HEK293 (cell line): Measurements from ENCODE around the gene HS3ST3A1.

Experiments used
- CTCF ChIP-seq: fragments of 450-650 bp; formaldehyde crosslinking; IDR thresholded peaks from 2 replicates; pipeline ENCODE4 v1.5.1; 2016; ENCODE audit warnings: missing biosample characterization, missing genetic modification characterization
- ZBTB48 ChIP-seq: fragments of 450-650 bp; formaldehyde crosslinking; IDR thresholded peaks from 2 replicates; pipeline ENCODE4 v1.5.1; 2016; ENCODE audit warnings: missing biosample characterization, missing genetic modification characterization
- ZEB2 ChIP-seq: fragments of 450-650 bp; formaldehyde crosslinking; IDR thresholded peaks from 2 replicates; pipeline ENCODE4 v1.5.1; 2016; ENCODE audit warnings: missing biosample characterization, missing genetic modification characterization
- ZFP41 ChIP-seq: fragments of 450-650 bp; formaldehyde crosslinking; IDR thresholded peaks from 2 replicates; pipeline ENCODE4 v1.5.1; 2016; ENCODE audit warnings: missing biosample characterization, missing genetic modification characterization, borderline replicate concordance
- ZNF138 ChIP-seq: fragments of 450-650 bp; formaldehyde crosslinking; IDR thresholded peaks from 2 replicates; pipeline ENCODE4 v1.5.1; 2016; ENCODE audit warnings: missing biosample characterization, missing genetic modification characterization, borderline replicate concordance
- ZNF274 ChIP-seq, 2 experiments: fragments of 200-500 bp in 1 of 2; fragments of 450-650 bp in 1 of 2; sonication (Bioruptor generic) in 1 of 2; formaldehyde crosslinking in 1 of 2; IDR thresholded peaks; 2 replicates each; pipeline versions ENCODE4 v1.5.1 to v1.6.1; 2014 to 2016; ENCODE audit warnings: borderline replicate concordance in 1 of 2, inconsistent platforms in 1 of 2, low read length in 1 of 2, missing biosample characterization in 1 of 2, missing genetic modification characterization in 1 of 2
- ZNF488 ChIP-seq: fragments of 450-650 bp; formaldehyde crosslinking; IDR thresholded peaks from 2 replicates; pipeline ENCODE4 v1.5.1; 2016; ENCODE audit warnings: missing biosample characterization, missing genetic modification characterization
- ZNF610 ChIP-seq: fragments of 450-650 bp; formaldehyde crosslinking; IDR thresholded peaks from 2 replicates; pipeline ENCODE4 v1.5.1; 2016; ENCODE audit warnings: missing biosample characterization, missing genetic modification characterization, borderline replicate concordance
- ZNF777 ChIP-seq: fragments of 450-650 bp; formaldehyde crosslinking; IDR thresholded peaks from 2 replicates; pipeline ENCODE4 v1.5.1; 2017; ENCODE audit warnings: missing biosample characterization, missing genetic modification characterization, borderline replicate concordance
- ZNF830 ChIP-seq: fragments of 450-650 bp; IDR thresholded peaks from 2 replicates; pipeline ENCODE4 v1.5.0; 2018; ENCODE audit warnings: missing biosample characterization, missing genetic modification characterization, low read depth, mild to moderate bottlenecking, moderate library complexity
- TF ChIP-seq, protein P1 (sequence below): fragments of 450-650 bp; formaldehyde crosslinking; IDR thresholded peaks from 2 replicates; pipeline ENCODE4 v1.5.1; 2016; ENCODE audit warnings: missing biosample characterization, missing genetic modification characterization

DNA sequence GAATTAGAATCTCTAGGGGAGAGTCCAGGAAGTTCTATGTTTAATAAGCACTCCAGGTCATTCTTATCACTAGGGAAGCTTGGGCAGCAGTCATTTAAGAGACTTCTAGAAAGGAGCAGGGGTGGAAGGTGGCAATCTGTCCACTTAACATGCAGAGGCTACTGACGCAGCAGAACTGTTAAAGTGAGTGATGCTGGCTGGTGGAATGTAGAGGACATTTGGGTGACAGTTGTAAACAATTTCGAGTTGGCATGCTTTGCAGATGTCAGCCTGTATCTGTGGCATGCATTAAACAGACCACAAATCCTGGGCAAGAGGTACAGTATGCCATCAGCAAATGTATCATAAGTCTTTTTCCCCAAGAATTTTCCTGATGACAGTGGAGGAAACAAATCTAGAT lies 40.5 kb upstream of the HS3ST3A1 start:
- TF ChIP-seq ZFP41 (tag by site-specific recombination) (no peak), CTCF (tag by site-specific recombination) (no peak), ZNF610 (no peak), ZEB2 (no peak), ZNF777 (no peak), ZNF138 (tag by site-specific recombination) (no peak), ZNF274 (IDR thresholded peaks at IDR 0.05; ENCODE audit: low read length) (no peak), ZNF274 (tag by site-specific recombination; IDR thresholded peaks at IDR 0.05; ENCODE audit: borderline replicate concordance) (no peak), ZNF488 (no peak), ZNF830 (tag by site-specific recombination) (no peak), ZBTB48 (tag by site-specific recombination) (no peak)
- TF ChIP-seq, protein P1, sequence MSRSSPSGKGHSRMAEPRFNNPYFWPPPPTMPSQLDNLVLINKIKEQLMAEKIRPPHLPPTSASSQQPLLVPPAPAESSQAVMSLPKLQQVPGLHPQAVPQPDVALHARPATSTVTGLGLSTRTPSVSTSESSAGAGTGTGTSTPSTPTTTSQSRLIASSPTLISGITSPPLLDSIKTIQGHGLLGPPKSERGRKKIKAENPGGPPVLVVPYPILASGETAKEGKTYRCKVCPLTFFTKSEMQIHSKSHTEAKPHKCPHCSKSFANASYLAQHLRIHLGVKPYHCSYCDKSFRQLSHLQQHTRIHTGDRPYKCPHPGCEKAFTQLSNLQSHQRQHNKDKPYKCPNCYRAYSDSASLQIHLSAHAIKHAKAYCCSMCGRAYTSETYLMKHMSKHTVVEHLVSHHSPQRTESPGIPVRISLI (tag by site-specific recombination): no peak
